Right hindlimb (tissue), 1 donor: ENCODE data around the gene THAP8.
"Not testable (repeated sequence)": the region's sequence is repeated elsewhere in the genome, so short reads cannot be mapped to it uniquely, and the experiment has no call there.

Experiments used
- DNase-seq: peaks from one replicate; pipeline ENCODE4 v3.0.0-alpha.2; 2018

The THAP8 gene

GRCh38 chr19:36054119-36054732 is at the start of gene THAP8:
TSS of gene THAP8 (minus strand) at chr19:36054285. CDS start at chr19:36054217, 68 bp downstream.
- DNase-seq, result peak; percentile 100

- DNase-seq, result no peak
These were observed 49.0 kb upstream of the THAP8 start for GRCh38 chr19:36103040-36103626.

GRCh38 chr19:36101550-36102327 is 47.7 kb upstream of the THAP8 start:
- no peak for DNase-seq

- DNase-seq, result no peak
These were observed 46.4 kb upstream of the THAP8 start for GRCh38 chr19:36100476-36100875.

- DNase-seq, result no peak
These were observed 45.2 kb upstream of the THAP8 start for GRCh38 chr19:36099166-36099785.

- no peak for DNase-seq
These were observed 43.0 kb upstream of the THAP8 start for GRCh38 chr19:36097036-36097435.

GRCh38 chr19:36093687-36094086 is 39.6 kb upstream of the THAP8 start:
- DNase-seq, result no peak

- DNase-seq, result no peak
These were observed 39.1 kb upstream of the THAP8 start for GRCh38 chr19:36093146-36093662.

GRCh38 chr19:36092566-36092965 is 38.5 kb upstream of the THAP8 start:
- DNase-seq, result no peak

- DNase-seq, result no peak
These were observed 37.0 kb upstream of the THAP8 start for GRCh38 chr19:36090910-36091695.

GRCh38 chr19:36089847-36090246 is 35.8 kb upstream of the THAP8 start:
- no peak for DNase-seq

GRCh38 chr19:36086326-36086725 is 32.2 kb upstream of the THAP8 start:
- no peak for DNase-seq

GRCh38 chr19:36084231-36085009 is 30.3 kb upstream of the THAP8 start:
- no peak for DNase-seq

- DNase-seq, result no peak
These were observed 28.8 kb upstream of the THAP8 start for GRCh38 chr19:36082916-36083315.

GRCh38 chr19:36081894-36082293 is 27.8 kb upstream of the THAP8 start:
- DNase-seq, result no peak

- DNase-seq, result no peak
These were observed 27.3 kb upstream of the THAP8 start for GRCh38 chr19:36081385-36081784.

GRCh38 chr19:36079389-36079945 is 25.4 kb upstream of the THAP8 start:
- DNase-seq, result no peak

GRCh38 chr19:36073121-36073876 is 19.2 kb upstream of the THAP8 start:
- DNase-seq, result no peak

GRCh38 chr19:36072081-36072480 is 18.0 kb upstream of the THAP8 start:
- no peak for DNase-seq

- DNase-seq, result not testable (repeated sequence)
These were observed 14.9 kb upstream of the THAP8 start for GRCh38 chr19:36068810-36069499.
